CD4-positive, alpha-beta T cell (primary cell): Measurements from ENCODE around the gene FOXN1. TPM values are rescaled to one million over a fixed set of nuclear protein-coding genes. Genes with fewer than 3 reads are reported as not detected.

Source experiments
- ATAC-seq: fragments of 200-7000 bp; cut with Tn5 transposase; one replicate; pipeline ENCODE4 v1.10.0; 2022; ENCODE audit warnings: mild to moderate bottlenecking; ENCODE audit not compliant: poor library complexity
- CTCF ChIA-PET: fragments of 350-600 bp; sonication (Branson Sonifier 250); formaldehyde crosslinking; loops from one replicate; lab custom pipeline; 2021; ENCODE audit warnings: antibody characterized with exemption, inconsistent platforms; lab: Charles Lee
- POLR2A ChIA-PET: fragments of 350-600 bp; sonication (Branson Sonifier 250); formaldehyde crosslinking; loops from one replicate; lab custom pipeline; 2021; ENCODE audit warnings: antibody characterized with exemption, inconsistent platforms; lab: Charles Lee
- DNase-seq, 14 experiments: peaks; one replicate each; pipeline ENCODE4 v3.0.0-alpha.2; 2013 to 2020; ENCODE audit warnings: mixed read lengths in 2 of 14
- H3K27ac ChIP-seq, 2 donors: one replicate each; pipeline versions ENCODE4 v1.5.1 to v1.7.0; 2013; ENCODE audit warnings: low read length in 2 of 2, low read depth in 1 of 2, mild to moderate bottlenecking in 1 of 2
- H3K27me3 ChIP-seq, 2 experiments: 1 replicate in 1 of 2; 2 replicates in 1 of 2; pipeline versions ENCODE4 v1.6.1 to v1.7.0; 2013; ENCODE audit warnings: low read length in 2 of 2, control low read depth in 1 of 2, mild to moderate bottlenecking in 1 of 2, moderate library complexity in 1 of 2; ENCODE audit not compliant: insufficient read depth in 2 of 2, control insufficient read depth in 1 of 2
- H3K36me3 ChIP-seq: one replicate; pipeline ENCODE4 v1.6.1; 2013; ENCODE audit warnings: low read length, control low read depth; ENCODE audit not compliant: insufficient read depth
- H3K4me1 ChIP-seq: one replicate; pipeline ENCODE4 v1.6.1; 2013; ENCODE audit warnings: low read length, control low read depth; ENCODE audit not compliant: insufficient read depth
- H3K4me3 ChIP-seq: one replicate; pipeline ENCODE4 v1.5.1; 2013; ENCODE audit warnings: mild to moderate bottlenecking, low read length, moderate library complexity
- H3K9me3 ChIP-seq, 2 experiments: 1 replicate in 1 of 2; 2 replicates in 1 of 2; pipeline versions ENCODE4 v1.6.1 to v1.7.0; 2013; ENCODE audit warnings: low read length in 2 of 2, mild to moderate bottlenecking in 2 of 2, control low read depth in 1 of 2, moderate library complexity in 1 of 2; ENCODE audit not compliant: control insufficient read depth in 1 of 2, insufficient read depth in 1 of 2
- H3K27ac Mint-ChIP-seq: one replicate; pipeline ENCODE4 v1.8.0; 2020; ENCODE audit warnings: mixed read lengths
- H3K27me3 Mint-ChIP-seq: one replicate; pipeline ENCODE4 v1.8.0; 2021; ENCODE audit warnings: mixed read lengths
- H3K36me3 Mint-ChIP-seq: one replicate; pipeline ENCODE4 v1.8.0; 2021; ENCODE audit warnings: low read depth, mixed read lengths
- H3K4me1 Mint-ChIP-seq: one replicate; pipeline ENCODE4 v1.8.0; 2021; ENCODE audit warnings: low read depth, mixed read lengths
- H3K4me3 Mint-ChIP-seq: one replicate; pipeline ENCODE4 v1.8.0; 2020; ENCODE audit warnings: mild to moderate bottlenecking, mixed read lengths
- H3K9me3 Mint-ChIP-seq: one replicate; pipeline ENCODE4 v1.8.0; 2020; ENCODE audit warnings: mixed read lengths
- intact Hi-C, 2 experiments: fragments of 100-400 bp; cut with DNase I in 1 of 2; cut with micrococcal nuclease in 1 of 2; formaldehyde crosslinking; loops; one replicate each; pipeline versions ENCODE4 v1.15.1 to v1.9.0; 2023 to 2025; cut with DNase I, micrococcal nuclease
- total RNA-seq, 174 experiments: library from RNA in 2 of 174; stranded (reverse) in 2 of 174; gene quantifications; one replicate each; pipeline ENCODE4 v1.2.3 and lab custom pipeline; 2021 to 2026
- TF ChIP-seq, protein P1 (sequence below): fragments of 200-600 bp; IDR thresholded peaks from one replicate; pipeline ENCODE4 v1.8.0; 2022; ENCODE audit warnings: antibody characterized with exemption, mild to moderate bottlenecking

Gene FOXN1
- total RNA-seq, 2 experiments from 2014 or later, result not detected

DNA sequence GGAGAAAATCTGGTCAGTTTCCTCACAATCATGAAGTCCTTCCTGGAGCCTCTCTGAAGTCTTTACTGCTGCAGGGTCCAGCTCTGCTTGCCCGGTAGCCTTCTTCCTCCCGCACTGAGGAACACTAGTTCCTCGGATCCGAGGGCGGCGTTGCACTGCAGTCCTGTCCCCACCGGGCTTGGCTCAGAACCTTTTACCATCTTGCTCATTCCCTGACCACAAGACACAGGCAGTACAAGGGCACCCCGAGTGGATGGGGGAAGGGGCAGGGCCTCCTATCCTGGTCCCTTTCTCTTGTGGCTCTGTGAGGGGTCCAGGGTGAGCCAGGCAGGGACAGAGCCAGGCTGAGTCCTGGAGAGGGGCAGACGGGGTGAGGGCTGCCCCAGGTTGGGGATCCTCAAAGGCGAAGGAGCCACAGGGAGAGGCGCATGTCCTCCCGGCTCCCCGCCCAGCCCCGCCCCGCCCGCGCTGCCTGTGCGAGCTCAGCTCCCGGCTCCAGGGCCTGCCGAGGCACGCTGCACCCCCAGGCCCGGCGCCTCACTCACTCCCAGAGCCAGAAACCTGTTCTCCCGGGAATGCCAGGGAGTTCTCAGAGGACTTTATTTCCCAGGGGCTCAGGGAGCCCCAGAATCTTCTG, 1.5 kb downstream of the FOXN1 start:
- CTCF ChIA-PET, result no interaction called here
- Histone ChIP-seq H3K4me3 (no peak overlapping the region), H3K27ac (no peak overlapping the region), H3K36me3 (no peaks in the 10 kb centered on the region), H3K9me3 (no peaks in the 10 kb centered on the region), H3K4me1 (no peaks in the 10 kb centered on the region), H3K27me3 (peaks cover 7 to 21% of the 10 kb centered on the region in 2 experiments)
- Mint-ChIP-seq H3K27ac (no peak overlapping the region), H3K4me3 (no peak overlapping the region), H3K9me3 (no peaks in the 10 kb centered on the region), H3K4me1 (no peaks in the 10 kb centered on the region), H3K27me3 (peaks cover 36% of the 10 kb centered on the region), H3K36me3 (no peaks in the 10 kb centered on the region)
- DNase-seq (no peak), ATAC-seq (no peak)
- POLR2A ChIA-PET, result no interaction called here
- TF ChIP-seq, protein P1, sequence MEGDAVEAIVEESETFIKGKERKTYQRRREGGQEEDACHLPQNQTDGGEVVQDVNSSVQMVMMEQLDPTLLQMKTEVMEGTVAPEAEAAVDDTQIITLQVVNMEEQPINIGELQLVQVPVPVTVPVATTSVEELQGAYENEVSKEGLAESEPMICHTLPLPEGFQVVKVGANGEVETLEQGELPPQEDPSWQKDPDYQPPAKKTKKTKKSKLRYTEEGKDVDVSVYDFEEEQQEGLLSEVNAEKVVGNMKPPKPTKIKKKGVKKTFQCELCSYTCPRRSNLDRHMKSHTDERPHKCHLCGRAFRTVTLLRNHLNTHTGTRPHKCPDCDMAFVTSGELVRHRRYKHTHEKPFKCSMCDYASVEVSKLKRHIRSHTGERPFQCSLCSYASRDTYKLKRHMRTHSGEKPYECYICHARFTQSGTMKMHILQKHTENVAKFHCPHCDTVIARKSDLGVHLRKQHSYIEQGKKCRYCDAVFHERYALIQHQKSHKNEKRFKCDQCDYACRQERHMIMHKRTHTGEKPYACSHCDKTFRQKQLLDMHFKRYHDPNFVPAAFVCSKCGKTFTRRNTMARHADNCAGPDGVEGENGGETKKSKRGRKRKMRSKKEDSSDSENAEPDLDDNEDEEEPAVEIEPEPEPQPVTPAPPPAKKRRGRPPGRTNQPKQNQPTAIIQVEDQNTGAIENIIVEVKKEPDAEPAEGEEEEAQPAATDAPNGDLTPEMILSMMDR, result no peak
- intact Hi-C loops, result no loop called here

- H3K4me1 ChIP-seq, result no peaks in the 10 kb centered on the region
- no peaks in the 10 kb centered on the region for H3K36me3 ChIP-seq
- intact Hi-C loops, result no loop called here
- Mint-ChIP-seq H3K9me3 (no peaks in the 10 kb centered on the region), H3K27ac (no peak overlapping the region), H3K4me1 (no peaks in the 10 kb centered on the region), H3K4me3 (no peak overlapping the region), H3K27me3 (peaks cover 40% of the 10 kb centered on the region), H3K36me3 (no peaks in the 10 kb centered on the region)
- peaks cover 7 to 21% of the 10 kb centered on the region in 2 experiments for H3K27me3 ChIP-seq
- TF ChIP-seq, protein P1, result no peak
- no peak overlapping the region for H3K4me3 ChIP-seq
- no peak for ATAC-seq
- POLR2A ChIA-PET, result no interaction called here
- DNase-seq, result no peak
- no peak overlapping the region for H3K27ac ChIP-seq
- no peaks in the 10 kb centered on the region for H3K9me3 ChIP-seq
- CTCF ChIA-PET, result no interaction called here
These were observed 2.1 kb downstream of the FOXN1 start for GRCh38 chr17:28508211-28508724.

DNA sequence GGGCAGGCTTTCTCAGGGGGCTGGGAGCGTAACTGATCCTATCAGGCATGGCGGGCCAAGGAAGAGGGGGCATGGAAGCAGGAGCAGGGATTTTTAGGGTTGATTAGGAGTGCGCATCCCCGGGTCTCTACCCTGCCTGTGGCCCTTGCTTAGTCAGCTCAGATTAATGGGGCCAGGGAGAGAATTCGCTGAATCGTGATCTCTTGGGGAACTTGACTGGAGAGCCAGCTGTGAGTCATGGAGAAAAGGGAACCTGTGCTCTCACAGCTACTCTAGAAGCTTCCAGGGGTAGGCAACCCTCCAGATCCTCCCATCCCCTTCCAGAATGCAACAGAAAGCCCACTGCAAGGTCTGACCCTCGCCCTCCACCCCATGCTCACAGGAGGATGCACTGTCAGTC, 3.6 kb downstream of the FOXN1 start:
- no peaks in the 10 kb centered on the region for H3K4me1 Mint-ChIP-seq
- peaks cover 48% of the 10 kb centered on the region for H3K27me3 Mint-ChIP-seq
- Histone ChIP-seq H3K4me1 (no peaks in the 10 kb centered on the region), H3K4me3 (no peak overlapping the region), H3K9me3 (no peaks in the 10 kb centered on the region), H3K36me3 (no peaks in the 10 kb centered on the region), H3K27me3 (peaks cover 7 to 21% of the 10 kb centered on the region in 2 experiments), H3K27ac (no peak overlapping the region)
- H3K36me3 Mint-ChIP-seq, result no peaks in the 10 kb centered on the region
- CTCF ChIA-PET, result no interaction called here
- H3K27ac Mint-ChIP-seq, result no peak overlapping the region
- no peak overlapping the region for H3K4me3 Mint-ChIP-seq
- TF ChIP-seq, protein P1, result no peak
- POLR2A ChIA-PET, result no interaction called here
- DNase-seq (peak in 2 of 14 experiments; percentile 41 to 49), ATAC-seq (no peak)
- intact Hi-C loops, result no loop called here
- no peaks in the 10 kb centered on the region for H3K9me3 Mint-ChIP-seq
